Activated naive CD4-positive, alpha-beta T cell treated with anti-CD3 and anti-CD28 coated beads for 36 hours (primary cell): ENCODE data around the gene PATE2. TPM values are rescaled to one million over a fixed set of nuclear protein-coding genes. Genes with fewer than 3 reads are reported as not detected.

Experiments
- CTCF ChIA-PET: fragments of 350-600 bp; sonication (Branson Sonifier 250); formaldehyde crosslinking; loops from one replicate; lab custom pipeline; 2021; ENCODE audit warnings: antibody characterized with exemption; lab: Charles Lee
- DNase-seq: peaks from one replicate; pipeline ENCODE4 v3.0.0-alpha.2; 2020
- H3K27ac Mint-ChIP-seq: one replicate; pipeline ENCODE4 v1.8.0; 2021; ENCODE audit warnings: mild to moderate bottlenecking, mixed read lengths
- H3K27me3 Mint-ChIP-seq: one replicate; pipeline ENCODE4 v1.8.0; 2021; ENCODE audit warnings: low read depth, mixed read lengths
- H3K36me3 Mint-ChIP-seq: one replicate; pipeline ENCODE4 v1.8.0; 2021; ENCODE audit warnings: low read depth, mixed read lengths
- H3K4me1 Mint-ChIP-seq: one replicate; pipeline ENCODE4 v1.8.0; 2021; ENCODE audit warnings: low read depth, mixed read lengths
- H3K4me3 Mint-ChIP-seq: one replicate; pipeline ENCODE4 v1.8.0; 2021; ENCODE audit warnings: mild to moderate bottlenecking, moderate library complexity, mixed read lengths
- H3K9me3 Mint-ChIP-seq: one replicate; pipeline ENCODE4 v1.8.0; 2021; ENCODE audit warnings: mixed read lengths
- intact Hi-C: fragments of 100-400 bp; cut with micrococcal nuclease; formaldehyde crosslinking; loops from one replicate; pipeline ENCODE4 v1.15.1; 2023
- total RNA-seq, 2 experiments: library from RNA; stranded (reverse); gene quantifications; one replicate each; pipeline ENCODE4 v1.2.3, GENCODE V29; 2021

Gene PATE2
- total RNA-seq, 2 experiments from 2014 or later = not detected

DNA sequence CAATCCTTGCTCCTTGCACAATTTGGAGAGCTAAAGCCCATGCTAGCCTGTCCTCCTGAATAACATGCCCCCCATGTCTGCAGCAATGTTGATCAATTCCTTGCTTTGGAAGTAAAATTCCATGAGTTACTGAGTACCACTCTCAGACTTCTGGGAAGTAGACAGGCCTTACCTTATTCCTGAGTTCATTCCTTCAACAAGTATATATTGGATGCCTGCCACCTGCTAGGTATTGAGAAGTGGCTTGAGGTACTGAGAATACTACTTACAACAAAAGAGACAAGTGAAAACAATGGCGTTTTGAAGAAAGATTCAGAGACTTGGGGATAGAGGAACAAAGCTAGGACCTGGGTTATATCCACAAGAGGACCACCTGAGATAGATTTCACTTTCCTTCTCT is 12.4 kb downstream of the PATE2 start:
- no peaks in the 10 kb centered on the region for H3K9me3 Mint-ChIP-seq
- H3K36me3 Mint-ChIP-seq = no peaks in the 10 kb centered on the region
- no peak for DNase-seq
- no peak overlapping the region for H3K27ac Mint-ChIP-seq
- H3K27me3 Mint-ChIP-seq = peaks cover 6% of the 10 kb centered on the region
- intact Hi-C loops = no loop called here
- CTCF ChIA-PET = no interaction called here
- H3K4me3 Mint-ChIP-seq = no peak overlapping the region
- H3K4me1 Mint-ChIP-seq = peaks cover 2% of the 10 kb centered on the region

DNA sequence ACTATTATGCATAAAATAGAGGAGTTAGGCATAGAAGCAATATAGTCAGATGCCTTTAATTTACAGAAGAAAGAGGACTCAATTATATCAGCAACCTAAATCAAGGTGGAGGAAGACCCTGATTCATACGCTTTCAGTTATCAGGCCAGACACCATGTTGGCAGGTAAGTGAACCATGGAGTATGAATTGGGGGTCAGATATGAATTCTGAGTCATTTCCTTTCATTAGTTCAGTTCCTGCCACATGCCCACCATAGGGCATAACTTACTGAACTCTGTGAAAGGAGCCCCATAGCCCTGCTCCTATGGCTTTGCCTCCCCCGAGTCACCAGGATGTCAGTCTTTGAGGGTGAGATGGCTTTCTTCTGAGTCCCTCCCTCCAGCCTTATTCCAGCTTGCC is 15.1 kb downstream of the PATE2 start:
- CTCF ChIA-PET = no interaction called here
- Mint-ChIP-seq H3K27ac (no peak overlapping the region), H3K36me3 (no peaks in the 10 kb centered on the region), H3K27me3 (peaks cover 10% of the 10 kb centered on the region), H3K9me3 (peaks cover 7% of the 10 kb centered on the region), H3K4me3 (no peak overlapping the region), H3K4me1 (peaks cover 2% of the 10 kb centered on the region)
- no peak for DNase-seq
- intact Hi-C loops = no loop called here

DNA sequence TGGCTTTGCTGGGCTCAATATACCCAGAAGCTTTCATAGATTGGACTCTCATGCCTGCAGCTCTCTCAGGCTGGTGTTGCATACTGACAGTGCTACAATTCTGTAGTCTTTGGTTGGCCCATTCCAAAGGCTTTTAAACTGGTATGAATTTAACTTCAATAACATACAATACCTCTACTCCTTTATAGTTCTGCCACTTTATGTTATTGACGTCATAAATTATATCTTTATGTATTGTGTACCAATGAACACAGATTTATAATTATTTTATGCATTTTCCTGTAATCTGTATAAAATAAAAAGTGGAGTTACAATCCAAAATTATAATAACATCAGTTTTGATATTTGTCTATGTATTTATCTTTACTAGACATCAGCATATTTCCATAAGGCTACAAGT is 16.2 kb downstream of the PATE2 start:
- Mint-ChIP-seq H3K4me3 (no peak overlapping the region), H3K4me1 (no peaks in the 10 kb centered on the region), H3K27ac (no peak overlapping the region), H3K9me3 (peaks cover 14% of the 10 kb centered on the region), H3K27me3 (peaks cover 9% of the 10 kb centered on the region), H3K36me3 (peaks cover 1% of the 10 kb centered on the region)
- no peak for DNase-seq
- intact Hi-C loops = no loop called here
- CTCF ChIA-PET = no interaction called here

DNA sequence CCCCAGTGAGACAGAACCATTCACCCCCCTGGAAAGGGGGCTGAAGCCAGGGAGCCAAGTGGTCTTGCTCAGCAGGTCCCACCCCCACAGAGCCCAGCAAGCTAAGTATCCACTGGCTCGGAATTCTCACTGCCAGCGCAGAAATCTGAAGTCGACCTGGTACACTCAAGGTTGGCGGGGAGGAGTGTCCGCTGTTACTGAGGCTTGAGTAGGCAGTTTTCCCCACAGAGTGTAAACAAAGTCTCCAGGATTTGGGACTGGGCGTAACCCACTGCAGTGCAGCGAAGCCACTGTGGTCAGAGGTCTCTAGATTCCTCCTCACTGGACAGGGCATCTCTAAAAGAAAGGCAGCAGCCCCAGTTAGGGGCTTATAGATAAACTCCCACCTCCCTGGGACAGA is 22.6 kb downstream of the PATE2 start:
- intact Hi-C loops = no loop called here
- Mint-ChIP-seq H3K27ac (no peak overlapping the region), H3K4me1 (no peaks in the 10 kb centered on the region), H3K27me3 (peaks cover 17% of the 10 kb centered on the region), H3K36me3 (peaks cover 1% of the 10 kb centered on the region), H3K9me3 (peaks cover 14% of the 10 kb centered on the region), H3K4me3 (no peak overlapping the region)
- CTCF ChIA-PET = no interaction called here
- DNase-seq = no peak

DNA sequence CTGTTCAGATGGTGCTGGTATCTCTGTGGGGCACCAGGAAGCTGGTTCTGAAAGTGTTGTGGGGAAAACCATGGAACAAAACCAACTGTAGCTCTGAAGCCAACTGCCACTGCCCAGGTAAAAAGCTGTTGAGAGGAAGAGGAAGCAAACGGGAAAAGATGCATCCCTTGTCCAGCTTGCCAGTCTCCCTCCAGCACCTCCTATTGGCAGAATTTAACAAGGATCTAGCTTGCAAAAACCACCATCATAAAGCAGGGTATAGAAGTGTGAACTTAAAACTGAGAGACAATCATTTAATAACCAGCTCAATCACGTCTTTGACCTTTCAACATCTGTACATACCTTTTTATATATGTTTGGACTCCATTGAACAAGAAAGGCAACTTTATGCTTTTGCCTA is 28.0 kb downstream of the PATE2 start:
- H3K4me1 Mint-ChIP-seq = no peaks in the 10 kb centered on the region
- intact Hi-C loops = no loop called here
- H3K27me3 Mint-ChIP-seq = peaks cover 12% of the 10 kb centered on the region
- no peak overlapping the region for H3K27ac Mint-ChIP-seq
- H3K9me3 Mint-ChIP-seq = no peaks in the 10 kb centered on the region
- CTCF ChIA-PET = no interaction called here
- no peak overlapping the region for H3K4me3 Mint-ChIP-seq
- no peaks in the 10 kb centered on the region for H3K36me3 Mint-ChIP-seq
- no peak for DNase-seq

DNA sequence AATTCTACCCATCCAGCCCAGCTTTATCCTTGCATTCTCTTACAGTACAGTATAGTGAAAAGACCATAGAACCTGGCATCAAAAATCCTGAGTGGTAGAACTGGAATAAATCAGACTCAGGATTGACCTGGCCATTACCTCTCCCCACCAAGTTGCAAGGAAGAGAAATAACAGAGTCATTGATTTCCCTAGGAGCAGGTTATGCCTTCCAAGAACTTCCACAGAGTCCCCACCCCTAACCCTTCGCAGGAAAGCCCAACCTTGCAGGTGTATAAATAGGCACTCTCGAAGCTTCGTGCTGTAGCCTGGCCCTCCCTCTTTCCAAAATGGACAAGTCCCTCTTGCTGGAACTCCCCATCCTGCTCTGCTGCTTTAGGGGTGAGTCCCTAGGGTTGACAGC is 32.6 kb downstream of the PATE2 start, which contains the start of gene PATE1:
PATE1 (plus strand) TSS at position 301 of the 400 bp plus-strand sequence; CDS start at position 327, 26 bp downstream.
- H3K9me3 Mint-ChIP-seq = no peaks in the 10 kb centered on the region
- CTCF ChIA-PET = interaction anchor here (0.7 kb wide), 1 partner anchor 112 kb away, joined by 3 read pairs; no protein-coding TSS in a partner anchor
- no peak for DNase-seq
- intact Hi-C loops = no loop called here
- H3K4me3 Mint-ChIP-seq = no peak within 1 kb of the TSS
- H3K36me3 Mint-ChIP-seq = no peaks in the 10 kb centered on the region
- H3K4me1 Mint-ChIP-seq = no peaks in the 10 kb centered on the region
- no peak within 1 kb of the TSS for H3K27ac Mint-ChIP-seq
- H3K27me3 Mint-ChIP-seq = peaks cover 12% of the 10 kb centered on the region

DNA sequence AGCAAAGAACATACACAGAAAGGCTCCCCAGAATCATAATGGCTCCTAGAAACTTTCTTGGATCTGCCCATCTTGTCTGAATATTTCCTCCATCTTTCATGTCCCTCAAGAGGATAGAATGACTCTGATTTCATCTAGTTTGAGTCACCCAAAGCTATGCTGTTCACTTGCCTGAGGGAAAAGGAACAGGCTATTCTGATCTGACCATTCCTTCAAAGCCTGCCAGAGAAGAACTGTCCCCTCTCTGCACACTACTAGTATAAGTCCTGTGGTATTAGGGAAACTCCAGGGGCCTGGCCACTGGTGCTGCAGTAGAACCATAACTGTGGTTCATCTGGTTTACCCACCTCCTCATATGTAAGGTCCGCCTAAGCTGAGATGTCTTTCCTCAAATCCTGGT is 34.9 kb downstream of the PATE2 start:
- CTCF ChIA-PET = no interaction called here
- H3K4me1 Mint-ChIP-seq = no peaks in the 10 kb centered on the region
- intact Hi-C loops = no loop called here

DNA sequence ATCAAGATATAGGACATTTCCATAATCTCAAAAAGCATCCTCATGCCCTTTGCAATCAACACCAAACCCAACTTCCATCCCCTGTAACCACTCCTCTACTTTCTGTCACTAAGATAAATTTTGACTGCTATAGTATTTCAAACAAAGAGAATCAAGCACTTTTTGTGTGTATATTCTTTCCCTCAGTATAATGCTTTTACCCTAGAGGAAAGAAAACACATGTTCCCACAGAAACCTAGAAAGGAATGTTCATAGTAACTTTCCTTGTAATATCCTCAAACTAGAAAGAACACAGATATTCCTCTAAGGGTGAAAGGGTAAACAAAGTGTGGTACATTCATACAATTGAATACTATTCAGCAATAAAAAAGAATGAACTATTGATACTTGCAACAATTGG is 38.0 kb downstream of the PATE2 start:
- intact Hi-C loops = no loop called here
- Mint-ChIP-seq H3K9me3 (peaks cover 3% of the 10 kb centered on the region), H3K4me1 (no peaks in the 10 kb centered on the region), H3K27me3 (peaks cover 9% of the 10 kb centered on the region), H3K36me3 (no peaks in the 10 kb centered on the region), H3K4me3 (no peak overlapping the region), H3K27ac (no peak overlapping the region)
- DNase-seq = no peak
- CTCF ChIA-PET = no interaction called here

More for the DNA sequence above, 34.9 kb downstream of the PATE2 start:
- Mint-ChIP-seq H3K4me3 (no peak overlapping the region), H3K27ac (no peak overlapping the region), H3K36me3 (no peaks in the 10 kb centered on the region), H3K9me3 (no peaks in the 10 kb centered on the region), H3K27me3 (peaks cover 9% of the 10 kb centered on the region)
- no peak for DNase-seq

DNA sequence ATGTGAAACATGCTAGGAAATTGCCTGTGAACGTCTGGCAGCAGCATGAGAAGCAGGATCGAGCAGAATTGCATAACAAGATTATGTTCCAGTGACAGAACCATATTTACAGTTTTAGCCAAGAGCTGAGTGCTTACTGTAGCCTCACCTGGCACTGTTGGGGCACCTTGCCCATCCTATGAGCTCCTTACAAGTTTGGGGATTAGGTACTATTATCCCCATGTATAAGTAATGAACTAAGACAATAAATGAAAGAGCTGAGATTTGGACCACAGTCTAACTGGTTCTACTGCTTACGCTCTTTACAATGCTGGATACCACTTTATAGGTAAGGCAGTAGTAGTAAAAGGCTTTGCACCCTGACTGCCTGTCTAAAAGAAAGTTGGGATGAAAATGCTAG is 49.7 kb downstream of the PATE2 start:
- intact Hi-C loops = no loop called here
- CTCF ChIA-PET = interaction anchor here (0.6 kb wide), 1 partner anchor 168 kb away, joined by 4 read pairs; no protein-coding TSS in a partner anchor
- Mint-ChIP-seq H3K36me3 (no peaks in the 10 kb centered on the region), H3K27me3 (peaks cover 12% of the 10 kb centered on the region), H3K4me3 (no peak overlapping the region), H3K9me3 (no peaks in the 10 kb centered on the region), H3K27ac (no peak overlapping the region), H3K4me1 (no peaks in the 10 kb centered on the region)
- no peak for DNase-seq

Other genes with a start within 250 kb of the PATE2 start
- gene EI24, start 209.4 kb downstream of the PATE2 start, total RNA-seq = 10 to 100 TPM; 28.8 to 33.0 TPM
- 100 to 1,000 TPM; 111 to 113 TPM for gene STT3A, start 186.0 kb downstream of the PATE2 start, total RNA-seq
- gene CHEK1, start 153.7 kb downstream of the PATE2 start, total RNA-seq = 100 to 1,000 TPM; 164 to 167 TPM
- not detected for gene ACRV1, start 98.0 kb downstream of the PATE2 start, total RNA-seq
- gene PATE1, start 32.5 kb downstream of the PATE2 start, total RNA-seq = not detected
- not detected for gene PATE3, start 9.3 kb upstream of the PATE2 start, total RNA-seq
- gene PATE4, start 54.5 kb upstream of the PATE2 start, total RNA-seq = not detected
- gene HYLS1, start 108.8 kb upstream of the PATE2 start, total RNA-seq = 10 to 100 TPM; 10.2 to 11.7 TPM
- gene PUS3, start 124.4 kb upstream of the PATE2 start, total RNA-seq = 10 to 100 TPM; 14.9 to 18.5 TPM
- not detected for gene DDX25, start 125.7 kb upstream of the PATE2 start, total RNA-seq
- gene VSIG10L2, start 167.2 kb upstream of the PATE2 start, total RNA-seq = not detected